Endothelial cell (in vitro differentiated cells): ENCODE measurements around the gene TCF20. TPM values are rescaled to one million over a fixed set of nuclear protein-coding genes. Genes with fewer than 3 reads are reported as not detected.
A peak's percentile ranks its signal among the peaks of the same experiment; 100 is the strongest.

Experiments used
- DNase-seq: peaks from one replicate; pipeline ENCODE4 v3.0.0; 2021; ENCODE audit warnings: low spot score
- H3K27ac Mint-ChIP-seq: one replicate; pipeline ENCODE4 v1.8.0; 2021; ENCODE audit warnings: mixed read lengths, inconsistent platforms; ENCODE audit not compliant: unreplicated experiment
- H3K27me3 Mint-ChIP-seq: one replicate; pipeline ENCODE4 v1.8.0; 2021; ENCODE audit warnings: mild to moderate bottlenecking, moderate library complexity, mixed read lengths, inconsistent platforms; ENCODE audit not compliant: unreplicated experiment
- H3K36me3 Mint-ChIP-seq: one replicate; pipeline ENCODE4 v1.8.0; 2021; ENCODE audit warnings: mild to moderate bottlenecking, low read depth, mixed read lengths, inconsistent platforms; ENCODE audit not compliant: unreplicated experiment
- H3K4me1 Mint-ChIP-seq: one replicate; pipeline ENCODE4 v1.8.0; 2021; ENCODE audit warnings: mild to moderate bottlenecking, mixed read lengths, inconsistent platforms; ENCODE audit not compliant: unreplicated experiment
- H3K4me3 Mint-ChIP-seq: one replicate; pipeline ENCODE4 v1.8.0; 2021; ENCODE audit warnings: mild to moderate bottlenecking, mixed read lengths, inconsistent platforms; ENCODE audit not compliant: unreplicated experiment
- H3K9me3 Mint-ChIP-seq: one replicate; pipeline ENCODE4 v1.8.0; 2021; ENCODE audit warnings: mixed read lengths, inconsistent platforms; ENCODE audit not compliant: unreplicated experiment
- total RNA-seq: library from RNA; stranded (reverse); fragmentation: NEBNext Ultra II Directional; extraction: Animal tissue kit (Norgen Biotek cat#: 25700); gene quantifications from one replicate; pipeline ENCODE4 v1.2.1, GENCODE V29; 2021; ENCODE audit not compliant: unreplicated experiment
- TF ChIP-seq, protein P1 (sequence below): fragments of 200-600 bp; sonication (generic); IDR thresholded peaks from one replicate; pipeline ENCODE4 v1.5.0; 2021; ENCODE audit warnings: antibody characterized with exemption; ENCODE audit not compliant: unreplicated experiment

Gene TCF20
- total RNA-seq, 1 donor from 2014 or later: 63.6 TPM

DNA sequence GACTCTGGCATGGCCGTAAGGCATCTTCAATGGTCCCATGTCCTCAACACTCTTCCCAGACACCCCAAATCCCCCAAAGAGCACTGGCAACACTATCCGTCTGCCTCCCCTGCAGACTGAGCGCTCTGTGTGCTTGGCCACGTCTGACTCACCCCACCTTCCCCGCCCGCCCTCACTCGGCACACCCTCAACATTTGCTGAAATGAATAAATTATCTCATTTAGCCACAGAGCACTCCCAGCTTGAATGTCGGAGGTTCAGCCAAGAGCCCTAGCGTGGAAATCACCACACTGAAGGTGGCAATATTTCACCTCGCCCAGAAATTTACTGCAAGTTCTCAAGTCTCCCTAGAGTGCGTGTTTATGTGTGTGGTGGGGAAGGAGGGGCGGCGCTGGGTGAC is 46.6 kb upstream of the TCF20 start:
- no peak overlapping the region for H3K27ac Mint-ChIP-seq
- no peaks in the 10 kb centered on the region for H3K9me3 Mint-ChIP-seq
- H3K27me3 Mint-ChIP-seq: peaks cover 8% of the 10 kb centered on the region
- no peak for DNase-seq
- TF ChIP-seq, protein P1, sequence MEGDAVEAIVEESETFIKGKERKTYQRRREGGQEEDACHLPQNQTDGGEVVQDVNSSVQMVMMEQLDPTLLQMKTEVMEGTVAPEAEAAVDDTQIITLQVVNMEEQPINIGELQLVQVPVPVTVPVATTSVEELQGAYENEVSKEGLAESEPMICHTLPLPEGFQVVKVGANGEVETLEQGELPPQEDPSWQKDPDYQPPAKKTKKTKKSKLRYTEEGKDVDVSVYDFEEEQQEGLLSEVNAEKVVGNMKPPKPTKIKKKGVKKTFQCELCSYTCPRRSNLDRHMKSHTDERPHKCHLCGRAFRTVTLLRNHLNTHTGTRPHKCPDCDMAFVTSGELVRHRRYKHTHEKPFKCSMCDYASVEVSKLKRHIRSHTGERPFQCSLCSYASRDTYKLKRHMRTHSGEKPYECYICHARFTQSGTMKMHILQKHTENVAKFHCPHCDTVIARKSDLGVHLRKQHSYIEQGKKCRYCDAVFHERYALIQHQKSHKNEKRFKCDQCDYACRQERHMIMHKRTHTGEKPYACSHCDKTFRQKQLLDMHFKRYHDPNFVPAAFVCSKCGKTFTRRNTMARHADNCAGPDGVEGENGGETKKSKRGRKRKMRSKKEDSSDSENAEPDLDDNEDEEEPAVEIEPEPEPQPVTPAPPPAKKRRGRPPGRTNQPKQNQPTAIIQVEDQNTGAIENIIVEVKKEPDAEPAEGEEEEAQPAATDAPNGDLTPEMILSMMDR: no peak
- H3K4me1 Mint-ChIP-seq: peaks cover 21% of the 10 kb centered on the region
- H3K4me3 Mint-ChIP-seq: no peak overlapping the region
- H3K36me3 Mint-ChIP-seq: no peaks in the 10 kb centered on the region

DNA sequence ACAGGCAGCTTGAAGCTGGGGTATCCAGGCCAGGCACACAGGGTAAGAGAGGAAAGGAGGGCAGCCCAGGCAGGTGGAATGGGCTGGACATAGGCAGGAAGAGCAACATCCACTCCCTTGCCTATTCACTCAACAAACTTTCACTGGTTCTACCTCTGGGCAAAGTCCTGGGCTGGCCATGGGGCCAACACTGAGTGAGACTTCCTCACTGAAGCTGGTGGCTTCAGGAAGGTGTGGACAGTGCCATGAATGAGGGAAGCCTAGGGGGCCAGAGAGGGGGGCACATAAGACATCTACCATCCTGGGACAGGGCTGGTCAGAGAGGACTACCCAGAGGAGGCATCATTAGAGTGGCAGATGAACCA is 44.9 kb upstream of the TCF20 start:
- TF ChIP-seq, protein P1: no peak
- Mint-ChIP-seq H3K4me1 (peaks cover 22% of the 10 kb centered on the region), H3K9me3 (no peaks in the 10 kb centered on the region), H3K36me3 (no peaks in the 10 kb centered on the region), H3K27me3 (peaks cover 4% of the 10 kb centered on the region), H3K4me3 (peak overlapping the region; percentile 14), H3K27ac (no peak overlapping the region)
- no peak for DNase-seq

DNA sequence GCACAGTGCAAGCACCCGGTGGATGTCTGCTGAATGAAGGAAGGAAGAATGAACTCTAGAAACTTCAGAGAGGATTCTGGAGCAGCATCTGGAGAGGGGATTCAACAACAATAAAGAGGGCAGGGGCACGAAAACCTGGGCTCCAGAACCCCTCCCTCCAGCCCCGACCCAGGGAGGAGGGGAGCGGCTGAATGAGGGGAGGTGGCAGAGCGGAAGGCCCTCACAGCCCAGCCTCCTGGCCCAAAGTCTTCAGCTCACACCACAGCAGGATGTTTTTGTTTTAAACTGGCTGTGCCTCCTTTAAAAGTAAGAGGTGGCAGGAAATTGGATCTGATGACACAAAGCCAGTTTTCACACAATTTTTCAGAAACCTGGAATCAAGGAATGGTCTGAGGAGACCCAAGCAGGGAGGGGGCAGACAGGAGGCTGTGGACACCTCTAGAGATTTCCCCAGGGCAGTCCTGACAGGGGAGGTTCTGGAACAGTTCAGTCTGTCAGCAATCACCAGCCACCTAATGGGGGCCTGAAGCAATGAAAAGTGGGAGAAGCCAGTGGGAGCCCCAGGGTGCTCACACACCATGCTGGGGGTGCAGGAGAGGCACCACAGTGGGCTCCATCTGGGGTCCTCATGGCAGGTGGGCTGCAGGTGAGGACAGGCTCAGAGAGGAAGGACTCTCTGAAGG is 44.4 kb upstream of the TCF20 start:
- Mint-ChIP-seq H3K27ac (no peak overlapping the region), H3K4me3 (peak overlapping the region; percentile 14)

DNA sequence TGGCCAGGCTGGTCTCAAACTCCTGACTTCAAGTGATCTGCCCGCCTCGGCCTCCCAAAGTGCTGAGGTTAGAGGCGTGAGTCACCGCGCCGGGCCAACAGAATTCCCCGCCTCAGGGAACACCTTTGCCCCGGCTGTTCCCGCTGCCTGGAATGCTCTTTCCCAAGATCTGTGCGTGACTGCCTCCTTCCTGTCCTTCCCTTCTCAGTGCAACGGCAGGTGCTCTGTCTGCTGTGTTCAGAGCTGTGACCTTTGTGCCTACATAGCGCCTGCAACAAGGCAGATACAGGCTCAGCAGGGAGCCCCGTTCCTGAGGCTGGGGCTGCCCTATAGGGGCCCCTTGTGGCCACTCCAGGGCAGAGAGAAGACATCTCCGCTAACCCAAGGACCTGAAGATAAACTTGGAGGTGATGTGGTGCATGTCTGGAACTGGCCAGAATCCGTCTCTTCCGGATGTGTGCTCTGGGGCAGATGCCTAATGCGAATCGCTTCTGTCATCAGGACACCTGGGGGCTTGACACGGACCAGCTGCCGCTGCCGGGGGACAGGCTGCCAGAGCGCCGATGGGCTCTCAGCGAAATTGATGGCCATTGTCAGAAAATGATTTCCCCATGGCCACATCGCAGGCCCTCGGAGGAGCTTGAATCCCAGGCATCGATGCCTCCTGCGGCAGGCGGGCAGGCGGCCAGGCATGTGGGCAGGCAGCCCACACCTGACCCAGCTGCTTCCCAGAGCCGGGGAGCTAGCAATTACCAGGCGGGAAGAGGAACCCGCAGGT is 43.5 kb upstream of the TCF20 start:
- Mint-ChIP-seq H3K27ac (no peak overlapping the region), H3K36me3 (no peaks in the 10 kb centered on the region), H3K9me3 (no peaks in the 10 kb centered on the region), H3K4me1 (peaks cover 27% of the 10 kb centered on the region), H3K4me3 (no peak overlapping the region), H3K27me3 (peaks cover 4% of the 10 kb centered on the region)
- peak; percentile 60 for DNase-seq
- TF ChIP-seq, protein P1: no peak

More for the DNA sequence above, 44.4 kb upstream of the TCF20 start:
- H3K9me3 Mint-ChIP-seq: no peaks in the 10 kb centered on the region
- H3K36me3 Mint-ChIP-seq: no peaks in the 10 kb centered on the region
- peaks cover 4% of the 10 kb centered on the region for H3K27me3 Mint-ChIP-seq
- TF ChIP-seq, protein P1: no peak
- DNase-seq: no peak
- H3K4me1 Mint-ChIP-seq: peaks cover 27% of the 10 kb centered on the region

DNA sequence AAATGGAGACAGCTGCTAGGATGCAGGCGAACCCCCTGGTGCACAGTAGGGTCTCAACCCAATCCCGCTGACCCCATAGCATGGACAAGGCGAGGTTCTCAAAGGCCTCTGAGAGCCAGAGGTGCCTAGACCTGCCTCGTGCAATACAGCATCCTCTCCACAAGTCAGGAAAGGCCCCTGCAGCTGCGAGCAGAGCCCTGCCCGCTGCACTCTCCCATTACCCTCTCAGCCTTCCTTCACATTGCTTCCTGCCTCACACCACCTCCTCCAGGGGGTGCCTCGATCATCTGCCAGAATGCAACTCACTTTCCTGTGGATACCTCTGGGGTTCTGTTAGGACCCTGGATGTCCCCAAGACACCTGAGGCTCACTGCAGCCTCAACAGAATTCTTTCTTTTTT is 42.8 kb upstream of the TCF20 start:
- H3K36me3 Mint-ChIP-seq: no peaks in the 10 kb centered on the region
- no peaks in the 10 kb centered on the region for H3K9me3 Mint-ChIP-seq
- no peak for DNase-seq
- no peak overlapping the region for H3K27ac Mint-ChIP-seq
- peaks cover 2% of the 10 kb centered on the region for H3K27me3 Mint-ChIP-seq
- H3K4me1 Mint-ChIP-seq: peaks cover 27% of the 10 kb centered on the region
- H3K4me3 Mint-ChIP-seq: no peak overlapping the region
- TF ChIP-seq, protein P1: no peak
